ENCODE results near the gene NFU1. TPM values are rescaled to one million over a fixed set of nuclear protein-coding genes. Genes with fewer than 3 reads are reported as not detected.
"Not testable (repeated sequence)": the region's sequence is repeated elsewhere in the genome, so short reads cannot be mapped to it uniquely, and the experiment has no call there.

NFU1 gene
- total RNA-seq, 4 donors from 2014 or later = 58.9 to 77.2 (median 62.2) TPM

DNA sequence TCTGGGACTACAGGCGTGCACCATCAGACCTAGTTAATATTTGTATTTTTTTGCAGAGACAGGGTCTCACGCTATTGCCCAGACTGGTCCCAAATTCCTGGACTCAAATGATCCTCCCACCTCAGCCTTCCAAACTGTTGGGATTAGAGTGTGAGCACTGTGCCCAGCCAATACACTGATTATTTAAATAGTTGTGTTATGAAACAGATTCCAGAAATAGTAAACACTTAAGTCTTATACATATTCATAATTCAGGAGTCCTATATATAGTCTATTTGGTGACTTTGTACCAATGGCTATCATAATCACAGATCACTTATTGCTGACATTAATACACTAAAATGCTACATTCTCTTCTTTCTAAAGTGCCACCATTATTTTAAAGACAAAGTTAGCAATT lies 12.8 kb downstream of the NFU1 start:
- H3K4me1 ChIP-seq = peaks cover 0 to 39% (median 5%) of the 10 kb centered on the region in 3 donors
- no peaks in the 10 kb centered on the region for H3K9me3 ChIP-seq
- H3K4me3 ChIP-seq = no peak overlapping the region
- no peak for TF ChIP-seq EP300 (IDR thresholded peaks at IDR 0.05)
- TF ChIP-seq, protein P1, sequence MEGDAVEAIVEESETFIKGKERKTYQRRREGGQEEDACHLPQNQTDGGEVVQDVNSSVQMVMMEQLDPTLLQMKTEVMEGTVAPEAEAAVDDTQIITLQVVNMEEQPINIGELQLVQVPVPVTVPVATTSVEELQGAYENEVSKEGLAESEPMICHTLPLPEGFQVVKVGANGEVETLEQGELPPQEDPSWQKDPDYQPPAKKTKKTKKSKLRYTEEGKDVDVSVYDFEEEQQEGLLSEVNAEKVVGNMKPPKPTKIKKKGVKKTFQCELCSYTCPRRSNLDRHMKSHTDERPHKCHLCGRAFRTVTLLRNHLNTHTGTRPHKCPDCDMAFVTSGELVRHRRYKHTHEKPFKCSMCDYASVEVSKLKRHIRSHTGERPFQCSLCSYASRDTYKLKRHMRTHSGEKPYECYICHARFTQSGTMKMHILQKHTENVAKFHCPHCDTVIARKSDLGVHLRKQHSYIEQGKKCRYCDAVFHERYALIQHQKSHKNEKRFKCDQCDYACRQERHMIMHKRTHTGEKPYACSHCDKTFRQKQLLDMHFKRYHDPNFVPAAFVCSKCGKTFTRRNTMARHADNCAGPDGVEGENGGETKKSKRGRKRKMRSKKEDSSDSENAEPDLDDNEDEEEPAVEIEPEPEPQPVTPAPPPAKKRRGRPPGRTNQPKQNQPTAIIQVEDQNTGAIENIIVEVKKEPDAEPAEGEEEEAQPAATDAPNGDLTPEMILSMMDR (IDR thresholded peaks at IDR 0.05) = no peak
- TF ChIP-seq POLR2AphosphoS5 (IDR thresholded peaks at IDR 0.05) = no peak
- TF ChIP-seq POLR2A (IDR thresholded peaks at IDR 0.05) = no peak
- H3K36me3 ChIP-seq = peaks cover 0 to 78% of the 10 kb centered on the region in 2 donors
- 58 to 88% methylated on average over 2 of the region's 2 CpGs for WGBS, 2 donors (ENCODE audit: low coverage in 1 of 2)
- H3K27me3 ChIP-seq = no peaks in the 10 kb centered on the region
- no peak for ATAC-seq
- no peak overlapping the region for H3K27ac ChIP-seq

DNA sequence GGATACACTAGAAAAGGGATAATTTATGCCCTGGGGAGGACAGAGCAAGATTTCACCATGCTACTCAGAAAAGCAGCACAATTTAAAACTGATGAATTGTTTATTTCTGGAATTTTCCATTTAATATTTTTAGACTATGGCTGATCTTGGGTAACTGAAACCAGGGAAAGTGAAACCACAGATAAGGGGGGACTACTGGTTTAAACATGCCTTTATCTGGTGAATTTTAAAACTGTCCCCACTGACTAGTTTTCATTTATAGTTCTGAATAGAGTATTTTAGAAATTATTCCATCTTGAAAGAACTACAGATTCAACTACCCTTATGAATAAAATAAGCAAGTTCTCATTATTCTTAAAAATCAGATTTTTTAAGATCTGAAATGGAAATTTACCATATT lies 15.0 kb downstream of the NFU1 start:
- H3K27me3 ChIP-seq = no peaks in the 10 kb centered on the region
- TF ChIP-seq POLR2AphosphoS5 (IDR thresholded peaks at IDR 0.05) = no peak
- H3K4me3 ChIP-seq = no peak overlapping the region
- H3K4me1 ChIP-seq = peaks cover 0 to 25% (median 0%) of the 10 kb centered on the region in 3 donors
- H3K9me3 ChIP-seq = no peaks in the 10 kb centered on the region
- H3K27ac ChIP-seq = no peak overlapping the region
- H3K36me3 ChIP-seq = peaks cover under 1 to 78% of the 10 kb centered on the region in 2 donors
- no peak for ATAC-seq

DNA sequence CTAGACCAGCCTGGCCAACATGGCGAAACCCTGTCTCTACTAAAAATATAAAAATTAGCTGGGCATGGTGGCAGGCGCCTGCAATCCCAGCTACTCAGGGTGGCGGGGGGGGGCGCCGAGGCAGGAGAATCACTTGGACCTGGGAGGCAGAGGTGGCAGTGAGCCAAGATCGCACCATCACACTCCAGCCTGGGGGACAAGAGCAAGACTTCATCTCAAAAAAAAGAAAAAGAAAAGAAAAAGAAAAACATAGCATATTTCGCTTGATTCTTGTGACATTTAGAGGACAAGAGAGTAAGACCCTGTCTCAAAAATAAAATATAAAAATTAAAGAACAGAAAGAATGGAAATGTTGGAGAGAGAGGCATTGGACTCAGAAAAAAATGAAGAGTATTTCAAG lies 18.1 kb downstream of the NFU1 start:
- WGBS, 2 donors (ENCODE audit: low coverage in 1 of 2) = 45 to 86% methylated on average over 2 to 7 of the region's 7 CpGs
- not testable (repeated sequence) for H3K27me3 ChIP-seq, H3K4me3 ChIP-seq, ATAC-seq, H3K27ac ChIP-seq, H3K9me3 ChIP-seq
- Histone ChIP-seq H3K36me3 (peaks cover 3 to 78% of the 10 kb centered on the region in 2 donors), H3K4me1 (peaks cover 0 to 18% (median 0%) of the 10 kb centered on the region in 3 donors)

DNA sequence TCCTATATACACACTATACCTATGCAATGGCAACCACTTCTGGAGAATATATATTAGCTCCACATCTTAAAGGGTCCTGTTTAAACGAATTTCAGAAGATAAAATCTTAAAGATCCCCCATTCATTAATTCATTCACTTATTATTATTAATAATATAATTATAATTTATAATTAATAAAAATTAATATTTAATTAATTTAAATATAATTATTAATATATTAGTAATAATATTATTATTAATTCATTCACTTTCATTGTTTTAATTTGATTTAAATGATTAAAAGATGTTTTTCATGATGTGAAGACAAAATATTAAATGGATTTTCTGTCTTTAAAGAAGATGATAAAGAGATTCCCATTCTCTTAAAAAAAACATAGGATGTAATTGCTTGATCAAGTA lies 21.1 kb downstream of the NFU1 start:
- Histone ChIP-seq H3K27me3 (no peaks in the 10 kb centered on the region), H3K36me3 (peaks cover 3 to 92% of the 10 kb centered on the region in 2 donors), H3K4me1 (no peaks in the 10 kb centered on the region), H3K27ac (no peak overlapping the region), H3K4me3 (no peak overlapping the region), H3K9me3 (no peaks in the 10 kb centered on the region)
- ATAC-seq = no peak
- TF ChIP-seq POLR2AphosphoS5 (IDR thresholded peaks at IDR 0.05) (no peak), POLR2A (IDR thresholded peaks at IDR 0.05) (no peak), EP300 (IDR thresholded peaks at IDR 0.05) (no peak)
- TF ChIP-seq, protein P1 (IDR thresholded peaks at IDR 0.05) = no peak
- 57 to 80% methylated on average over 1 of the region's 1 CpG for WGBS, 2 donors (ENCODE audit: low coverage in 1 of 2)

DNA sequence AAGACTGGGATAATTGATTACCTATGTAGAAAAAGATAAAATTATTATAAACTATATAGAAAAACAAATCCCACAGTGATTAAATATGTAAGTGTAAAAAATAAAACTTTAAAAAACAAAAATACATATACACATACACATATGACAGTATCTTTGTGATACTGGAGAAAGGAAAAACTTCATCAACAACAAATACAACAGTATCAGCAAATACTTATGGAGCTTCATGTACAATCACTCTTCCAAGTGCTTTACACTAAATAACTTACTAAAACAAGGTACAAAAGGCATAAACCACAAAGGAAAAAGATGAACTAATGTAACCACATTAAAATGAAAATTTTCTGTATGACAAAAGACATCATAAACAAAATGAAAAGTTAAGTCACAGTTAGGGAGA lies 26.1 kb downstream of the NFU1 start:
- no peak for ATAC-seq
- TF ChIP-seq POLR2A (IDR thresholded peaks at IDR 0.05) (no peak), EP300 (IDR thresholded peaks at IDR 0.05) (no peak)
- TF ChIP-seq, protein P1 (IDR thresholded peaks at IDR 0.05) = no peak
- Histone ChIP-seq H3K27me3 (no peaks in the 10 kb centered on the region), H3K9me3 (no peaks in the 10 kb centered on the region), H3K4me1 (no peaks in the 10 kb centered on the region), H3K4me3 (no peak overlapping the region), H3K27ac (no peak overlapping the region), H3K36me3 (peaks cover 0 to 86% of the 10 kb centered on the region in 2 donors)

DNA sequence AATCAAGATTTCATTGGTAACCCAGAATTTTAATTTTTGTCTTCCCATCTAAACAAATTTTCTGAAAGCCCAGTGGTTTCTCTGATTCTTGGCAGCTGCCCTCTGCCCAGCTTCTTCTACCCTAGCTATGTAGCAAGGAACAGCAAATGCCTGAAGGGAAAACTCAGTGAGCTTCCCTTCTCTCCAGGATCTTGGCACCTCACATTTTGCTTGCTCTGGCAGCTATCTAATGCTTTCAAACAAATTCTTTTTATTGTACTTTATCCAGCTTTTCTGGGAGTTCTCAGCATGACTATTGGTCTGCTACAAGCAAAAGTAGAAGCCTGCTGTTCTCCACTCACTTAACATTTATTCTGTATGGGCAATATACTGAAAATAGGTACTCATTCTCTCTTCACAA lies 31.9 kb downstream of the NFU1 start:
- no peaks in the 10 kb centered on the region for H3K27me3 ChIP-seq
- ATAC-seq = no peak
- no peak for TF ChIP-seq EP300 (IDR thresholded peaks at IDR 0.05)
- TF ChIP-seq, protein P1 (IDR thresholded peaks at IDR 0.05) = no peak
- TF ChIP-seq POLR2AphosphoS5 (IDR thresholded peaks at IDR 0.05) = no peak
- no peak for TF ChIP-seq POLR2A (IDR thresholded peaks at IDR 0.05)
- no peaks in the 10 kb centered on the region for H3K9me3 ChIP-seq
- H3K27ac ChIP-seq = no peak overlapping the region
- H3K36me3 ChIP-seq = peaks cover 0 to 92% of the 10 kb centered on the region in 2 donors
- no peaks in the 10 kb centered on the region for H3K4me1 ChIP-seq
- no peak overlapping the region for H3K4me3 ChIP-seq
